K562 (cell line): Measurements from ENCODE around the gene RELA. TPM values are rescaled to one million over a fixed set of nuclear protein-coding genes. Genes with fewer than 3 reads are reported as not detected.

Experiments used
- ARID1B ChIP-seq: fragments of 450-650 bp; IDR thresholded peaks from 2 replicates; pipeline ENCODE4 v1.6.1; 2016; ENCODE audit warnings: antibody characterized with exemption, mild to moderate bottlenecking, inconsistent platforms
- CCAR2 ChIP-seq: fragments of 200-400 bp; formaldehyde crosslinking; IDR thresholded peaks from 2 replicates; pipeline ENCODE4 v1.6.1; 2017; ENCODE audit warnings: mild to moderate bottlenecking, low read depth, low read length
- CREB3 ChIP-seq: fragments of 450-650 bp; conservative IDR thresholded peaks from 2 replicates; pipeline ENCODE4 v1.6.1; 2016; ENCODE audit warnings: missing genetic modification characterization, low read depth, mild to moderate bottlenecking, missing compliant biosample characterization, moderate library complexity
- ELF1 ChIP-seq: fragments of 200-800 bp; sonication (Bioruptor generic); IDR thresholded peaks from 2 replicates; pipeline ENCODE4 v1.6.1; 2016; ENCODE audit warnings: missing genetic modification characterization, missing compliant biosample characterization
- FOXK2 ChIP-seq, 2 experiments: fragments of 450-650 bp; IDR thresholded peaks in 1 of 2; conservative IDR thresholded peaks in 1 of 2; 2 replicates each; pipeline ENCODE4 v1.6.1; 2016; ENCODE audit warnings: low read depth in 2 of 2, mild to moderate bottlenecking in 1 of 2
- GABPB1 ChIP-seq: sonication (generic); formaldehyde crosslinking; IDR thresholded peaks from 2 replicates; pipeline ENCODE4 v1.8.0; 2022; ENCODE audit warnings: mild to moderate bottlenecking, missing genetic modification reagents
- HDAC1 ChIP-seq, 2 experiments: fragments of 450-650 bp; IDR thresholded peaks; 2 replicates each; pipeline ENCODE4 v1.6.1; 2016 to 2017; ENCODE audit warnings: inconsistent platforms in 1 of 2, mild to moderate bottlenecking in 1 of 2, moderate library complexity in 1 of 2
- NCOR1 ChIP-seq: fragments of 450-650 bp; IDR thresholded peaks from 2 replicates; pipeline ENCODE4 v1.6.1; 2016; ENCODE audit warnings: mild to moderate bottlenecking, moderate library complexity
- SIN3A ChIP-seq, 2 experiments: fragments of 150-350 bp in 1 of 2; IDR thresholded peaks; 2 replicates each; pipeline ENCODE4 v1.6.1; 2011 to 2016; ENCODE audit warnings: borderline replicate concordance in 2 of 2, low read depth in 2 of 2, low read length in 2 of 2, mild to moderate bottlenecking in 2 of 2, moderate library complexity in 2 of 2; ENCODE audit not compliant: control insufficient read depth in 1 of 2
- SP1 ChIP-seq: sonication (generic); formaldehyde crosslinking; IDR thresholded peaks from 2 replicates; pipeline ENCODE4 v1.8.1; 2022; ENCODE audit warnings: mild to moderate bottlenecking, missing genetic modification reagents
- SREBF1 ChIP-seq: fragments of 150-350 bp; IDR thresholded peaks from 2 replicates; pipeline ENCODE4 v1.6.1; 2014; ENCODE audit warnings: antibody characterized with exemption, low read depth, low read length, borderline replicate concordance
- ZNF318 ChIP-seq, 2 experiments: fragments of 450-650 bp; IDR thresholded peaks; 2 replicates each; pipeline ENCODE4 v1.6.1; 2016; ENCODE audit warnings: mild to moderate bottlenecking in 2 of 2, borderline replicate concordance in 1 of 2, low read depth in 1 of 2, moderate library complexity in 1 of 2
- ZNF324 ChIP-seq: fragments of 250-450 bp; sonication (Bioruptor Pico); IDR thresholded peaks from 2 replicates; pipeline ENCODE4 v1.4.0; 2020; ENCODE audit warnings: mild to moderate bottlenecking
- ZNF586 ChIP-seq: fragments of 450-650 bp; formaldehyde crosslinking; conservative IDR thresholded peaks from 2 replicates; pipeline ENCODE4 v1.4.0; 2020; ENCODE audit warnings: mild to moderate bottlenecking, moderate library complexity
- polyA plus RNA-seq, 8 experiments: library from polyadenylated mRNA; depleted of rRNA in 4 of 8; stranded (reverse) in 5 of 8; unstranded in 3 of 8; fragments of >200 nt; fragmentation: Nextera tagmentation in 2 of 8; fragmentation: Illumina TruSeq in 1 of 8; extraction: Ambion mirVana in 2 of 8; extraction: Trizol in 1 of 8; gene quantifications; 2 replicates each; pipeline versions ENCODE4 v1.2.1 to v1.2.3, GENCODE V29; 2011 to 2014; ENCODE audit warnings: inconsistent platforms in 1 of 8, missing spikeins in 1 of 8
- total RNA-seq, 7 experiments: library from RNA; depleted of rRNA in 6 of 7; stranded (reverse); fragments of >200 nt in 6 of 7; fragmentation: Illumina TruSeq in 2 of 7; extraction: Trizol in 2 of 7; gene quantifications; 2 replicates each; pipeline versions ENCODE4 v1.2.1 to v1.2.3, GENCODE V29; 2011 to 2021; ENCODE audit warnings: low replicate concordance in 1 of 7

The RELA gene
- total and polyA plus RNA-seq, 9 of the 15 experiments (the other 6 are each of a cell fraction or from before 2014, with no cell fraction given): 6.0 to 67.4 (median 20.6) TPM

- TF ChIP-seq ZNF586 (CRISPR knock-in tag) (no peak), ARID1B (peak; percentile 48; the same call in 1 of the 2 replicates), CCAR2 (no peak), ZNF318 (IDR thresholded peaks at IDR 0.05; ENCODE audit: borderline replicate concordance in 1 of 2, low read depth in 1 of 2) (no peak), CREB3 (tag) (no peak), SP1 (CRISPR knock-in tag) (no peak), SREBF1 (no peak), HDAC1 (IDR thresholded peaks at IDR 0.05) (0 out of 4 replicates have a peak, but pooled peaks of 1 of the 2 experiments have one; percentile 7), ZNF324 (CRISPR knock-in tag) (no peak), FOXK2 (conservative IDR thresholded peaks at IDR 0.05 in 1 of 2, IDR thresholded peaks at IDR 0.05 in 1 of 2; ENCODE audit: low read depth in 2 of 2) (peak in 1 of 2 experiments; percentile 43; a peak in 1 of 4 replicates), ELF1 (tag) (0 out of 2 replicates have a peak, but pooled peaks have one; percentile 8), SIN3A (IDR thresholded peaks at IDR 0.05; ENCODE audit: borderline replicate concordance in 2 of 2, control insufficient read depth in 1 of 2, low read depth in 2 of 2, low read length in 2 of 2) (0 out of 4 replicates have a peak, but pooled peaks of 1 of the 2 experiments have one; percentile 39), NCOR1 (0 out of 2 replicates have a peak, but pooled peaks have one; percentile 40), GABPB1 (CRISPR knock-in tag) (peak; percentile 33; the same call in 1 of the 2 replicates)
Observed at GRCh38 chr11:65663639-65664200, 1.0 kb upstream of the RELA start (continued).
